Keratinocyte (primary cell): ENCODE data around the gene TMEM52B. TPM values are rescaled to one million over a fixed set of nuclear protein-coding genes. Genes with fewer than 3 reads are reported as not detected.

Experiments
- DNase-seq: peaks from one replicate; pipeline ENCODE4 v3.0.0-alpha.2; 2011; ENCODE audit warnings: low read depth, missing footprints, low spot score
- FAIRE-seq: peaks from 2 replicates; lab custom pipeline; 2011; peaks lifted over from hg19 to GRCh38; lab: Jason Lieb, UNC
- H2AFZ ChIP-seq: 2 replicates; pipeline ENCODE4 v1.6.0; 2012; ENCODE audit warnings: low read length, control low read depth, inconsistent platforms; ENCODE audit not compliant: control insufficient read depth
- H3K27ac ChIP-seq: 2 replicates; pipeline ENCODE4 v1.5.1; 2011; ENCODE audit warnings: low read length; ENCODE audit not compliant: control insufficient read depth, insufficient read depth
- H3K27me3 ChIP-seq: 3 replicates; pipeline ENCODE4 v1.6.0; 2011; ENCODE audit warnings: low read length; ENCODE audit not compliant: control insufficient read depth, insufficient read depth; ENCODE audit errors: extremely low read depth
- H3K36me3 ChIP-seq, 2 experiments: 2 replicates in 1 of 2; 3 replicates in 1 of 2; pipeline ENCODE4 v1.5.1; 2011; ENCODE audit warnings: low read length in 2 of 2, mild to moderate bottlenecking in 1 of 2; ENCODE audit not compliant: control insufficient read depth in 2 of 2, insufficient read depth in 2 of 2; ENCODE audit errors: extremely low read depth in 1 of 2
- H3K4me1 ChIP-seq: 3 replicates; pipeline ENCODE4 v1.5.1; 2011; ENCODE audit warnings: low read length; ENCODE audit not compliant: control insufficient read depth, insufficient read depth; ENCODE audit errors: extremely low read depth
- H3K4me2 ChIP-seq: 3 replicates; pipeline ENCODE4 v1.6.0; 2011; ENCODE audit warnings: low read depth, low read length; ENCODE audit not compliant: control insufficient read depth, insufficient read depth; ENCODE audit errors: extremely low read depth
- H3K4me3 ChIP-seq, 3 experiments: fragments of 200-600 bp in 1 of 3; sonication (generic) in 1 of 3; 2 replicates in 2 of 3; 3 replicates in 1 of 3; pipeline ENCODE4 v1.5.1; 2011 to 2016; ENCODE audit warnings: low read length in 3 of 3, mild to moderate bottlenecking in 3 of 3, control low read depth in 2 of 3, inconsistent platforms in 1 of 3, low read depth in 1 of 3, mixed read lengths in 1 of 3, mixed run types in 1 of 3, moderate library complexity in 1 of 3; ENCODE audit not compliant: control insufficient read depth in 2 of 3, insufficient read depth in 2 of 3; ENCODE audit errors: extremely low read depth in 1 of 3
- H3K79me2 ChIP-seq: 2 replicates; pipeline ENCODE4 v1.6.0; 2012; ENCODE audit warnings: low read length; ENCODE audit not compliant: control insufficient read depth, insufficient read depth
- H3K9ac ChIP-seq: 3 replicates; pipeline ENCODE4 v1.6.0; 2011; ENCODE audit warnings: low read length; ENCODE audit not compliant: control insufficient read depth, insufficient read depth; ENCODE audit errors: extremely low read depth
- H3K9me1 ChIP-seq: 3 replicates; pipeline ENCODE4 v1.6.0; 2011; ENCODE audit warnings: low read length; ENCODE audit not compliant: control insufficient read depth, insufficient read depth; ENCODE audit errors: extremely low read depth
- H3K9me3 ChIP-seq: 2 replicates; pipeline ENCODE4 v1.5.1; 2012; ENCODE audit warnings: low read depth, low read length; ENCODE audit not compliant: control insufficient read depth
- H4K20me1 ChIP-seq: 3 replicates; pipeline ENCODE4 v1.6.0; 2011; ENCODE audit warnings: low read length; ENCODE audit not compliant: control insufficient read depth, insufficient read depth; ENCODE audit errors: extremely low read depth
- CTCF ChIP-seq, 3 experiments: IDR thresholded peaks in 1 of 3; conservative IDR thresholded peaks in 1 of 3; optimal IDR thresholded peaks in 1 of 3; 2 replicates in 2 of 3; 3 replicates in 1 of 3; pipeline versions ENCODE3 to v1.5.1; 2011; ENCODE audit warnings: low read length in 3 of 3, mild to moderate bottlenecking in 3 of 3, moderate library complexity in 2 of 3, control low read depth in 1 of 3, inconsistent platforms in 1 of 3; ENCODE audit not compliant: insufficient read depth in 2 of 3; ENCODE audit errors: extremely low read depth in 1 of 3
- EZH2 ChIP-seq: IDR thresholded peaks from one replicate; pipeline ENCODE4 v1.6.1; 2012; ENCODE audit warnings: inconsistent platforms, mild to moderate bottlenecking, low read length, moderate library complexity
- dilution Hi-C: fragments of 300-500 bp; cut with MboI; formaldehyde crosslinking; loops from one replicate; pipeline ENCODE4 v1.7.0; 2020; ENCODE audit warnings: low sequenced_read_pairs; ENCODE audit not compliant: extremely low pct_ligation_motif_present
- polyA plus RNA-seq, 5 experiments: library from polyadenylated mRNA; depleted of rRNA in 3 of 5; stranded (reverse) in 3 of 5; stranded (forward) in 1 of 5; unstranded in 1 of 5; fragments of >200 nt; gene quantifications; 1 replicate in 1 of 5; 2 replicates in 3 of 5; 3 replicates in 1 of 5; pipeline versions ENCODE4 v1.2.1 to v1.2.3, GENCODE V29; 2011 to 2012; ENCODE audit warnings: missing spikeins in 2 of 5, low read depth in 1 of 5, low replicate concordance in 1 of 5

The TMEM52B gene
- polyA plus RNA-seq, 1 donor (not counting 4 experiments of a cell fraction or from before 2014, with no cell fraction given): not detected

- Histone ChIP-seq H2AFZ (no peak overlapping the region), H3K9ac (no peak overlapping the region), H4K20me1 (no peaks in the 10 kb centered on the region), H3K27me3 (no peaks in the 10 kb centered on the region), H3K4me3 (no peak overlapping the region), H3K79me2 (no peaks in the 10 kb centered on the region), H3K4me2 (no peak overlapping the region), H3K4me1 (peaks cover 14% of the 10 kb centered on the region), H3K36me3 (no peaks in the 10 kb centered on the region), H3K9me3 (no peaks in the 10 kb centered on the region), H3K9me1 (no peaks in the 10 kb centered on the region), H3K27ac (no peak overlapping the region)
- FAIRE-seq (no peak), DNase-seq (no peak)
- dilution Hi-C loops: no loop called here
- TF ChIP-seq CTCF (optimal IDR thresholded peaks at IDR 0.05 in 1 of 3, IDR thresholded peaks at IDR 0.05 in 1 of 3, conservative IDR thresholded peaks at IDR 0.05 in 1 of 3; ENCODE audit: extremely low read depth in 1 of 3, insufficient read depth in 2 of 3, low read length in 3 of 3) (no peak), EZH2 (no peak)
Measured at GRCh38 chr12:10170216-10170615, 8.6 kb upstream of the TMEM52B start.

- H3K79me2 ChIP-seq: no peaks in the 10 kb centered on the region
- H3K9ac ChIP-seq: no peak within 1 kb of the TSS
- FAIRE-seq: no peak
- H3K36me3 ChIP-seq: no peaks in the 10 kb centered on the region
- H3K4me3 ChIP-seq: no peak within 1 kb of the TSS
- H3K9me1 ChIP-seq: no peaks in the 10 kb centered on the region
- dilution Hi-C loops: no loop called here
- no peak within 1 kb of the TSS for H2AFZ ChIP-seq
- TF ChIP-seq EZH2: no peak
- TF ChIP-seq CTCF (optimal IDR thresholded peaks at IDR 0.05 in 1 of 3, IDR thresholded peaks at IDR 0.05 in 1 of 3, conservative IDR thresholded peaks at IDR 0.05 in 1 of 3; ENCODE audit: extremely low read depth in 1 of 3, insufficient read depth in 2 of 3, low read length in 3 of 3): no peak
- no peaks in the 10 kb centered on the region for H4K20me1 ChIP-seq
- H3K27ac ChIP-seq: no peak within 1 kb of the TSS
- no peak for DNase-seq
- H3K27me3 ChIP-seq: no peaks in the 10 kb centered on the region
- H3K4me1 ChIP-seq: peaks cover 32% of the 10 kb centered on the region
- no peaks in the 10 kb centered on the region for H3K9me3 ChIP-seq
- H3K4me2 ChIP-seq: no peak within 1 kb of the TSS
Measured at GRCh38 chr12:10171973-10172728, 6.7 kb upstream of the TMEM52B start, which contains the start of gene OLR1. Gene OLR1 (minus strand): TSS chr12:10172132. CDS start chr12:10172077, 55 bp downstream.
